T-helper 22 cell (primary cell): ENCODE measurements around the gene CADPS2.

ENCODE experiments used
- DNase-seq: peaks from one replicate; pipeline ENCODE4 v3.0.0-alpha.2; 2020; ENCODE audit warnings: low read depth

CADPS2 gene

DNA sequence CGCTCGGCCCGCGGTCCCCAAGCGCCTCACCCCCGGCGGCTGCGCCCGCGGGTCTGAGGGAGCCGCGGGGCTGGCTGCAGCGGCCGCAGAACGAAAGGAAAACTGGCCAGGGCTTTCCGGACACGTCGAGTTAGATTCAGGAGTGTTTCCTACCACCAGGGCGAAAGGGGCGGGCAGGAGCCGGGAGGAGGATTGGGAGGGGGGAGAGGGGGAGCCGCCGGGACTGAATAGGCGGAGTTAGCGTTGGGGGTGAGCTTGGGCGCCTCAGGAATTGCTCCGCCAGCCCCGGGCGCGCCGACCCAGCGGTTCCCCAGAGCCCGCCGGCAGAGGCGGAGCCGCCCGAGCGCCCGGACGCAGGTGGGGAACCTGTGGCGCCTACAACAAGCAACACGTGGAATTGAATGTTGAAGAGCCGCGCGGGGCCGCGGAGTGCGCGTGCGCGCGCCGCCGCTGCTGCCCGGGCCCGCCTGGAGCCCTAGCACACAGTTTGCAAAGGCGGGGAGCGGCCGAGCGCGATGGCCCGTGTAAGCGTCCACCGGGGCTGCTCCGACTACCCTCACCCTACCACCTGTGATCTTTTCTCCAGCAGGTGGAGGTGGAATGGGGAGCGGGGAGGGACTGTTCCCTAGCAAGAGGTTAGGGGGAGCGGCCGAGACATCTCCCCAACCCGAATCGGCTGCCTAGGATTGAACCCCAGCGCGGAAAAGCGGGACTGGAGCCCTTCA is at the start of gene CADPS2:
TSS of gene CADPS2 (minus strand) at position 104 of the 725 bp plus-strand sequence. CDS start 123 bp downstream, outside the sequence.
- no peak for DNase-seq

- DNase-seq: no peak
These were observed 49.4 kb upstream of the CADPS2 start for GRCh38 chr7:122935620-122936019.

DNA sequence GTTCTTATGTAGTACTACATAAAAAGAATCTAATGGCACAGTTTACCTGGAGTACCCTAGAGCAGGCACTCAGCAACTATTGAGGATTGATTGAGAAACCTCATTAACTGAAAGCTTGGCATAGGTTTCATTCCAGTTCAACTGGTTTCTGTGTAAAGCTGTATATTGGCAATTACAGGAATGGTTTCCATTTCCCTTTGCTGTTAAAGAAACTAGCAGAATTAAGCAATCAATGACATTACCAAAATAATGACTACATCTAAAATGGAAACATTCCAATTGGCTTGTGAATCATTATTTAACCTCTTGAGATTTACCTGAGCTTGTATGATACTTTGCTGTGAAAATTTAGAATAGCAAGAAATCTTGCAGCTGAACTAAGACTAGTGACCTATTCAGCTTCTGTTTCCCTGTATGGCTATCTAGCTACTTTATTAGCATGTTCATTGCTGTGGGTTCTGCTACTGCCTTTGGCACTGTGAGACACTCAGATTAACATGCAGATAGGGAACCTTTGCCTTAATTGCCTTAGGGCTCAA is 33.5 kb upstream of the CADPS2 start:
- DNase-seq: no peak

GRCh38 chr7:122914812-122915211 is 28.6 kb upstream of the CADPS2 start:
- no peak for DNase-seq

DNA sequence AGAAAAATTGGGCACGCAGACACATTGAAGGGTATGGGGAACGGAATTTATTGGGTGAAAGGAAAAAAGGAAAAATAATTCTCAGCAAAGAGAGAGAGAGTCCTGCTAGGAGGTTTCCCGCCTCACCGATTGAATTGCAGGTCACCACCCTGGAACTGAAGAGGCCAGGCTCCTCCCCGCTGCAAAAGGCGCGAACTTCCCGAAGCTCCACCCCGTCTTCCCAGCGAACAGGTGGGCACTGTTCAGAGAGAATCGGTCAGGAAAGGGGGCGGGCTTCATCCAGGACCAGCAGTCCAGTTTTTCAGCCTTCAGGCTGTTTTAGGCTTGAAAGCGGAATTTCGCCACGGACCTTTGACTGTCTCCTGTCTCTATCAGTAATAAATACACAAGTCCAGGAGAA is 27.3 kb upstream of the CADPS2 start:
- no peak for DNase-seq

DNA sequence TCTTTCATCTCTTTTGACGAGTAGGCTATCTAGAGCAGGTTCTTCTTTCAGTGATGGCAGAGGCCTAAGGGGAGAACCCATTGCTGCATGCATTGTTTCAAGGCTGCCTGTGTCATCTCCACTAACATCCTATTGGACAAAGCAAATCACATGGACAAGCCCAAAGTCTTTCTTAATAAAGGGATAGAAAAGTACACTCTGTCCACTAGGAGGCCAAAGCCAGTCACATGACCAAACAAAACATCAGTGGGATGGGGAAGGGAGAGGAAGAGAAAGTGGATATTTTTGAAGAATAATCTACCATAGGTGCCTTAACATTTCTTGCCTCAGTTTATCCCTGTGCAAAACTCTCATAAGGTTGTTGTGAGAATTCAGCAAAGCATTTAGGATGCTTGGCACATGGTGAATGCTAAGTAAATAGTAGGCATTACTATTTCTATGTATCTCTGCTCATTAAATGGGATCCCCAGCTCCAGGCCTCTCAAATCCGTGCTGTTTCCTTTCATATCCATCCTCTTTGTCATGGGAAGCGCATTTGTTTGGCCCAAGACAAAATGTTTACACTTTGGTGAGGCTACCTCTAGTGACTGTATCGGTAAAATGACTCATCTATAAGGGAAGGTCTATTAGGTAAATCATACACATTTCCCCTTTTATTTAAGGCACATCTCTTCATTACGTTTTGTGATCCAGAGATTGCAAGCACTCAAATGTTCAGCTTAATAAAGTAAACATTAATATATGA is 16.7 kb upstream of the CADPS2 start:
- DNase-seq: no peak

GRCh38 chr7:122901250-122901649 is 15.0 kb upstream of the CADPS2 start:
- no peak for DNase-seq

DNA sequence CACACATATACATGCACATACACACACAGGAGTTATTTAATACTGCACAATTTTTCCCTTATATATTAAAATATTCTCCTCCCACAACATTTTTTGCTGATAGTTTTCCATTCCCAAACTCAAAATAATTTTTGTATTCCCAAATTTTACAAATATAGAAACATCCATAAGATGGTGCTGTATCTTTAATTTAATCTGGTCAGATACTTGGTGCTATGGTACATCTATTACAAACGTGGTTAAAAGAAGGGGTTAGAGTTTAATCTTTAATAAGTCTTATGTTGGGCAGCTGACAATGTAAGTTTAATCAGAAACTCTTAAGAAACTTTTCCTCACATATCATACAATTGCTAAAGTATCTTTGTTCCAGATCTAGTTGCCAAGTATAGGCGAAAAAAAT is 10.2 kb upstream of the CADPS2 start:
- DNase-seq: no peak

DNA sequence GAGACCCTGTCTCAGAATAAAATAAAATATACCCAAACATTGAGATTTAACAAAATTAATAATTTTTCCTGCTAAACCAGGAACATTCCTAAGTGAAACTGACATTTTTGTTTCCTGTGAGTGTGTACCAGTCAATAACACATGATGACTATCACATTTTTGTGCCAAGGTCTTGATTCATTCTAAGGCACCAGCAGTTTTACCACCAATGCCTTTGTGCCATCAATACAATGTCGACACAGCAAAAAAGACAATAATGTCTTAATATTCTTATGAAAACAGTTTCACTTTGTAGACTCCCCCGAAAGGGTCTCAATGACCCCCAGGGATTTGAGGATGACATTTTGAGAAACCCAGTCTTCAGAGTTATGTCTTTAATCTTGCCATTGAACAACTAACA is 7.2 kb upstream of the CADPS2 start:
- no peak for DNase-seq

DNA sequence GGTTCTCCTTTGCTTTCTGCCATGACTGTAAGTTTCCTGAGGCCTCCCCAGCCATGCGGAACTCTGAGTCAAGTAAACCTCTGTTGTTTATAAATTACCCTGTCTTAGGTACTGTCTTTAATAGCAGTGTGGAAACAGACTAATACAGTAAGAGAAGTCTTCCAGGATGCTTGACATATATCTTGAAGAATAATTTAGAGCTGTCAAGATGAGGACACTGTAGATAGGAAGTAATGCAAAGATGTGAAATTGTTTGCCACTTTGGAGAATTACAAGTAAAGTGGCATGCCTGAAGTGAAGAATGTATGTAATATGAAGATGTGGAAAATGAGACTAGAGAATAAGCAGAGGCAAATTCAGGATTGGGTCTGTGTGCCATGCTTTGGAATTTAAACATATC is 2.9 kb upstream of the CADPS2 start:
- DNase-seq: no peak

DNA sequence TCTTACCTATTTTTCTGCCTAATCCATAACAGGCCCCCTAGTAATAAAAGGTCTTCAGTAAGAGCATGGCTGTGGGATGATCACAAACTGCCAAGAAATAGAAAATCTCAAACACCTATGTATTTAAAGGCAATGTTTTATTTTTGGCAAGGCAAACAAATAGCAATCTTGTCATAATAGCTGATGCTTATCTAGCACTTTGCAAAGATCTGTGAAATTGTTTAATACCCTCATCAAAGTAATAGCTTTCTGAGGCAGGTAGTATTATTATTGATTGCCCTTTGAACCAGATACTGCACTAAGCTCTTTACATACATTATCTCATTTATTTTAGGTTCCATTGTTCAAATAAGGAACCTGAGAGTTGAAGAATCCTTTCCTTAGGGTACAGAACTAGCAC is 1.6 kb upstream of the CADPS2 start:
- DNase-seq: no peak

GRCh38 chr7:122887198-122887597 is 938 bp upstream of the CADPS2 start:
- no peak for DNase-seq

- DNase-seq: no peak
These were observed 490 bp downstream of the CADPS2 start for GRCh38 chr7:122885583-122886356.

DNA sequence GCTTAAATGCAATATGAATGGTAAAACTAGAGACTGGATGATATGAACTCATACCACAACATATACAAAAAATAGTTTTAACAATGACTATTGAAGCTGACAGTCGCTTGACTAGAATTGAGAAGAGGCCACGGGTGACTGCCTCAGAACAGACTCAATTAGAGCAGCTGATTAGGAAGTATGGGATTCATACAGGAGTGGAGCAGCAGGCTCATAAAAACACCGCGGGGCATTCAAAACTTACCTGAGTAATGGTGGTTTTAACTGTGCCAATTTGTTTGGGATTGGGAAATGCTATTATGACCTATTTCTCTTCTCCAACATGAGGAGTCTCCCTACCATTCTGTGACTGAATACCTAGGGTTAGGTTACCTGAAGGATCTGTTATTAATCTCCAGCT is 2.1 kb downstream of the CADPS2 start:
- no peak for DNase-seq

DNA sequence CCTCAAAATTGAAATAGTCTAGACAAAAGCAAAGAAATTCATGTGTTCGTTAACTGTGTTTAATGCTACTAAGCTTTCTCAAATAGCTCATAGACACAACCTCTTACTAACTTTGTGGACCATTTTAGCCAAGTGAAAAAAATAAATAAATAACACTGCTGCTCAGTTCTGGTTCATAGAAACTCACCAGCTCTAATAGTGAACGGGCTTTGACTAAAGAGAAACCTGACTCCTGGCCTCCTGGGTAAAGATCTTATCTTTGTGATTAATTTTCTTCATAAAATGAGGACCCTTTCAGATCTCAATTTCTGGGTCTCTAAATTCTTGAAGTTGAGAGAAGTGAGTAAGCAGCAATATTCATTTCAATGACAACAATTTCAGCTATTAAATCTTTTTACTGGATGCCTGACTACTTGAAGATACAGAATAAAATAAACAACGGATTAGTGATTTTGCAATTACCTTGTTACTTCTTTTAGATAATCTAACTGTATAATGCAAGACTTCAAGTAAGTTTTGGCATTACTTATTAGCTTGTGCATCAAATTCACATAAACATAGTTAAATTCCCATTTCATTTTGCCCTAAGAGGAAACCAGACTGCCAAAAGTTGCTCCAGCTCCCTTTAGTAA is 3.1 kb downstream of the CADPS2 start:
- no peak for DNase-seq

DNA sequence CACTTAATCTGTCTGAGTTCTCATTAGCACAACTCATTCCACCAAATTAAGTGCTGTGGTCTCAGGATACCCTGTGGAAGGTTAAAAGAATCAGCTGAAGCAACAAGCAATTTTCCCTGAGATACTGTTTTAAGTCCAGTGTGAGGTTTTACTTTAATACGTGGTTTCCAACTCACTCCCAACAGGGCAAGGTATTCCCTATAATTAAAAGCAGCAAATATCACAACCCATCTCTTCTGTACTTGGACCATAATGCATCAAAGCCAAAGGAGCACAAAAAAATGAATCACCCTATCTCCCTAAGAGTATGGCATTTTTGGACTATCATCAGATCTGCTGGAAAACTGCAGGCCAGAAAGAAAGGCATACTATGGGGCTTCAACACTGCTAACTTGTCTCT is 4.9 kb downstream of the CADPS2 start:
- no peak for DNase-seq

DNA sequence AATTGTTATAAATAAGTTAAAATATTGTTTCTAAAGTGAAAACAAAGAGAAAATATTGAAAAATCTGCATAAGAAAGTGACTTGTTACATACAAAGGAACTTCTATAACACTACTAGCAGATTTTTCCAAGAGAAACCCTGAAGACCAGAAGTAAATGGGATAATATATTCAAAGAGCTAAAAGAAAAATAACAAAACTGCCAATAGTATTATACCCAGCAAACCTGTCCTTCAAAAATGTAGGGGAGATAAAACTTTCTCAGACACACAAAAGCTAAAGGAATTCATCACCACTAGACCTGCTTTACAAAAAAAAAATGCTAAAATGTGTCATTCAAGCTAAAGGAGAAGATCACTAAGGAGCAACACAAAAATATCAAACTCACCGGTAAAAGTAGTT is 17.0 kb downstream of the CADPS2 start:
- no peak for DNase-seq

DNA sequence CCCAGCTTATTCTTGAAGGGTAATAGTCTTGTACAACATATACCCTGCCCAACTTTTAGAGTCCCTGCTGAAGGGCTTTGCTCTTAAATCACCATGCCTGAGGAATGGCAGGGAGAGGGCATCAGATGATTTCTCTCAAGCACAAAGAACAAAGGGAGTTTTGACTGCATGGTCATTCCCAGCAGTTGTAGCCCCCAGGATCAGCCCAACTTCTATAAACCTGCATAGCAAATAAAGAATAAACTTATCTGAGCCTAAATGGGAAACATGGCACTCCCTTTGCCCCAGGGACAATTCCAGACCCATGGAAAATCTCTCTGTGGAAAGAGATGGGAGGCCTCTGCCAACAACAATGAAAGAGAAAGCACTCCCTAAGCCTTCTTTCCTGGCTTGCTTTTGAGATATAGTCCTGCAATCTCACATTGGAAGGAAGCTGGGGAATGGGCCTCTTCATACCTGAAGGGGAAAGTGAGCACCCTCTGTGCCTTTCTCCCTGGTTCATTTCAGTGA is 18.7 kb downstream of the CADPS2 start:
- no peak for DNase-seq

DNA sequence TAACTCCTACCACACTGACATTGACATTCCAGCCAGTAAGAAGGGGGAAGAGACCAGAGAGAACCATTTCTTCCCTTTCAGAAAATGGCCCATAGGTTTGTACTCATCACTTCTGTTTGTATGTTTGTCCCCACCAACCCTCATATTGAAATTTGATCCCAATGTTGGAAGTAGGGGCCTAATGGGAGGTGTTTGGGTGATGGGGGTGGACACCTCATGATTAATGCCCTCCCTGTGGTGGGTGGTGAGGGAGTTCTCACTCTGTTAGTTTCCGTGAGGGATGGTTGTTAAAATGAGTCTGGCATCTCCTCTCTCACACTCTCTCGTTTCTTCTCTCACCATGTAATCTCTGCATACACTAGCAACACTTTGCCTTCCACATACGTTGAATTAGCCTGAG is 21.4 kb downstream of the CADPS2 start:
- DNase-seq: no peak

DNA sequence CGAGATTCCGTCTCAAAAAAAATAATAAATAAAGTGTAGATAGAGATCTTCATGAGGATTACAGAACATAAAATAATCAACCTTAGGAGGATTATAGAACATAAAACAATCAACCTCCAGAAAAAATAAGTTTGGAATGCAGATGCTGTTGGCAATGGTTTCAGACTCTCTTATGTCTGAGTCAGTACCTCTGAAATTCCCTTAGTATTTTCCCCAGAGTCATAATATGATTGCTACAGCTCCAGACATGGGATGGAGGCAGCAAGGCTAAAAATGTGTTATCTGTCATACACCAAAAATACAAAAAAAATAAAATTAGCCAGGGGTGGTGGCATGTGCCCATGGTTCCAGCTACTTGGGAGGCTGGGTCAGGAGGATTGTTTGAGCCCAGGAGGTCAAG is 22.2 kb downstream of the CADPS2 start:
- no peak for DNase-seq

DNA sequence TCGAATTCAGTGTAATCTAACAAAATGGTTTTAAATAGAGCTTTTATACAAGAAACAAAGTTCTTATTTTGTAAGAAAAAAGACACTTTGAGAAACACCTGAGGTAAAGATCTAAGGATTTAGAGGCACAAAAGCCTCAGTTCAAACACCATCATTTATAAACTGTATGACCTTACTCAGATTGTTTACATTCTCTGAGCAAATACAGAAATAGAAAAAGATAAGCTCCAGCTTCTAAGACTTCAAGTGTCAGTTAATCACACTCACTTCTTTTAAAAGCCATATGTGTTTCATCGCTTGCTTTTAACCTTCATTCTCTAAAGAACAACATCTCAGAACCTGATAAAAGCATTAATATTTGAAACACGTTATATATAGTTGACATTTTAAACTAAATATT is 27.9 kb downstream of the CADPS2 start:
- no peak for DNase-seq

DNA sequence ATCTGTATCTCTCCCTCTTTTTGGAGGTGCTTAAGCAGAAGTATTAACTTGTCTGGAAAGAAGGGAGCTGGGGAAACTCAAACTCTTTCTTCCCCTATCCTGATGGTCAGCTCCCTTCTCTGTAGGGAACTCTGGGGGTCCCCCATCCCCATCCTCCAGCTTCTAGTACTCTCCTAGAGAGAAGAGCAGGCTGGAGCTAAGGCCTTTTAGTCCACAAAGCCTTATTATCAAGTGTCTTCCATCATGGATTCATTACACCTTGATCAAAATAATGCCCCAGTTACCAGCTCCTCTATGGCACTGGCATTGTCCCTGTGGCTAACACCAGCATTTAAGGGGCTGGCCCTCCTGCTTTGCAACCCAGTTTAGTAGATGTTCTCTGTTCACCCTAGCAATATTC is 35.7 kb downstream of the CADPS2 start:
- no peak for DNase-seq
